Stimulated activated CD4-positive, alpha-beta T cell treated with anti-CD3 and anti-CD28 coated beads, Interleukin-4, amount 100 ng/mL, for 24 hours (primary cell): ENCODE measurements around the gene PIGR.

Source experiments
- DNase-seq: peaks from one replicate; pipeline ENCODE4 v3.0.0-alpha.2; 2020

PIGR gene

DNA sequence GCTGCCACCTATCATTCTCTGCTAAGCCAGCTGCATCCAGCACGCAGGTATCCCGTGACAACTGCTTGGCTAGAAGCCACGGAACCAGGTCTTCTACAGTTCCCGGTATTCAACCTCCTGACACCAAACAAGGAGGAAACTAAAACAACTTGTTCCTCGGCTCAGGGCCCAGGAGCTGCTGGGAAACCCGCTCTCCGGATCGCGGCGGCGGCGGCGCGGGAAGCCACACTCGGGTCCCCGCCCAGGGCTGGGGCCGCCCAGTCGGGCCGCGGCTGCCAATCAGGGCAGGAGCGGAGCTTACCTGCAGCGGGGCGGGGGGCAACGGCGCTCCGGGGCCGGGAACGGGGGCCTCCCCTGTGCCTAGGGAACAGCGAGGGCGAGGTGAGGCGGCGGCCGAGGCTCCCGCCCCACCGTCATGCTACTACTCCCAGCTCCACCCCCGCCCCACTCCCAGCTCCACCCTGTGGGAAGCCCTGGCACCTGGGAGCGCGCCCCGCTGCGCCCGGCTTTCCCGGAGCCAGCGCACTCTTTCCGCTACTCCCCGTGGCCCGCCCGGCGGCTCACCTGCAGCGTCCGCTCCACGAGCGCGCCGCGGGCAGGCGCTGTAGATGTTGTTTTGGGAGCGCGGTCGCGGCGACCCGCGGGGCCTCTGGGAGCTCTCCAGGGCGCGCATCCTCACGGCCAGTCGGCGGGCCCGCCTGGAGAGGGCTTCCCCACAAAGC is 36.9 kb downstream of the PIGR start:
- peak; percentile 42 for DNase-seq

DNA sequence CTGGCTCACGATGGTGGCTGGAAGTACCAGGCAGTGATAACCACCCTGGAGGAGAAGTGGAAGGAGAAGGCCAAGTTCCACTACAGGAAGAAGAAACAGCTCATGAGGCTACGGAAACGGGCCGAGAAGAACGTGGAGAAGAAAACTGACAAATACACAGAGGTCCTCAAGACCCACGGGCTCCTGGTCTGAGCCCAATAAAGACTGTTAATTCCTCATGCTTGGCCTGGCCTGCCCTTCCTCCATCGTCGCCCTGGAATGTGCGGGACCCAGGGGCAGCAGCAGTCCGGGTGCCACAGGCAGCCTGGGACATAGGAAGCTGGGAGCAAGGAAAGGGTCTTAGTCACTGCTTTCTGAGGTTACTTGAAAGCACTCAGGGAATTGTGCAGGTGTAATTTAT is 38.2 kb downstream of the PIGR start:
- DNase-seq = no peak

DNA sequence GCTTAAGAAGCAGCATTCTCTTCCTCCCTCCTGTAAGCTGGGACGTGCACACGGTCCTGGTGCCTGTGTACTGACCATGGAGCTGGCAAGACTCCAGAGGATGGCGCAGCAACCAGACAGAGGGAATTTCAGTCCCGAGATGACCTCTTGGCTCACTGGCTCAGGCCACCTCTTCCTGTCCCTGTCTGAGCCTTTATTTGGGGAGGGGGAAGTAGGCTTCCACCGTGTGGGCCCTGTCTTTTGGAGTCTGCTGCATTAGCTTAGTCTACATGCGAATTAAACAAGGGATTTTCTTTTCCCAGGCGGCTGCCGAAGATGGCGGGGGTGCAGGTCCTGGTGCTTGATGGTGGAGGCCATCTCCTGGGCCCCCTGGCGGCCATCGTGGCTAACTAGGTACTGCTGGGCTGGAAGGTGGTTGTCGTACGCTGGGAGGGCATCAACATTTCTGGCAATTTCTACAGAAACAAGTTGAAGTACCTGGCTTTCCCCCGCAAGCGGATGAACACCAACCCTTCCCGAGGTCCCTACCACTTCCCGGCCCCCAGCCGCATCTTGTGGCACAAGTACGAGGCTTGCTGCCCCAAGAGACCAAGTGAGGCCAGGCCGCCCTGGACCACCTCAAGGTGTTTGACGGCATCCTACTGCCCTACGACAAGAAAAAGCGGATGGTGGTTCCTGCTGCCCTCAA is 38.8 kb downstream of the PIGR start:
- DNase-seq = no peak

DNA sequence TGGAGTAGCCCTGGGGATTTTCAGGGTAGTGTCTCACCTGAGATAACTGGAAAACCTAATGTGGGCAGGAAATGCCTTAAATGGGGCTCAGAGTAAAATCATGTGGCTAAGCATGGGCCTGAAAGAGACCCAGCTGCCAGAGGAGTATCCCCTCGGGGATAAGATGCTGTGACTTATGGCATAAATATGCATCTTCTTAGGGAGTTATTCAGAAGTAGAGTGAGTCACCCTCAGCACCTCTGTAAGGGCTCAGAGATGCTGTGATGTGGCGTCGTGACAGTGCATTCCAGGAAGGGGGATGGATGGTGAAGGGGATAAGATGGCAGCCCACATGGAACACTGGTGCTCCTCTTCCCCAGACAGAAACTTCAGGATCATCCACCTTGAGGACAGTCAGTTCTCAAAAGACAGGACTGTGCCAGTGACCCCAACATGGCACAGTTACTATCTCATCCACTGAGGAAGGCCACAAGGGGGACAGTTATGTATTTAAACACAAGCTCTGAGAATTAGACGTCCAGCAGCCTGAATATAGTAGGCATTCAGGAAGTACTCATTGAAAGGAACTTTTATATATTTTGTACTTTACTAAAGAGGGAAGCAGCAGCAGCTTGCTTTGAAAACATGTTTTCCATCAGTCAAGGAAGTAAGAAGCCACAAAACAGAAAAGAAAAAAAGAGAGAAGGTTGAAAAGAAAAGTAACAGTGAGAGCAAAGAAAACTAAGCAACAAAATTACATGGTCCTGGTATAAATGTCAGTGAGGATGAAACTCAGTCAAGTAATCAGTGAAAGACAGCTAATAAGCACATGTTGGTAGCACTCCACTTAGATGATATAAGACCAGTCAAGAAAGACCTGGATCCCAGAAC is 40.7 kb downstream of the PIGR start:
- peak; percentile 66 for DNase-seq

DNA sequence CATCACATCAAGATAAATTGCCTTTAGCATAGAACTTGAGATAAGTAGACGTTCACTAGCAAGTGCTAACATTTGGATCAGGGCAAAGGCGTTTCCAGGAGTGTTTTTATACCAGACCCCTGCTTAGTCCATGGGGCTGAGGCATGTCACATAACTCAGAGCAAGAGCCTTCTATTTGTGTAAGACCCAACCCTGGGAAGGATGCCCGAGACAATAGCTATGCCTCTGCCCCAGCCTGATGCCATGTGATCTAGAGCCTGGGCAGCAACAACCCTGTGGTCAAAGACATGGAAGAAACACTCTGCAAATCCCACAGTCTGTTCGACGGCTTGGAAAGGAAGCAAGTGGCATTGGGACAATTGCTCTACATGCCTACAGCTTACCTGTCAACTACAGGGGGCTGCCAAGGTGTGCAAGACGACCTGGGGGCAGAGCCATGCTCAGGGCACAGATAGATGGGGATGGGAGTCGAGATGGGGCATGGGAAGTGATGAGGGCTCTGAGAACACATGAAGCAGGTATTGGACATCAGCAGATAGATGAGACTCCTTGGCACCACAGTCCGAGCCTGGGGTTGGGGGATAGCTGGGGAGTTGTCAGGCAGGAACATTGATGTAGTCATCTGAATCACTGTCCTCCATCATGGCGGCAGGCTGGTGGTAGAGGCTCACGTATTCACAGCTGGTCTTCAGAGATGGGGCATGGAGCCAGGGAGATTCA is 41.7 kb downstream of the PIGR start:
- no peak for DNase-seq

DNA sequence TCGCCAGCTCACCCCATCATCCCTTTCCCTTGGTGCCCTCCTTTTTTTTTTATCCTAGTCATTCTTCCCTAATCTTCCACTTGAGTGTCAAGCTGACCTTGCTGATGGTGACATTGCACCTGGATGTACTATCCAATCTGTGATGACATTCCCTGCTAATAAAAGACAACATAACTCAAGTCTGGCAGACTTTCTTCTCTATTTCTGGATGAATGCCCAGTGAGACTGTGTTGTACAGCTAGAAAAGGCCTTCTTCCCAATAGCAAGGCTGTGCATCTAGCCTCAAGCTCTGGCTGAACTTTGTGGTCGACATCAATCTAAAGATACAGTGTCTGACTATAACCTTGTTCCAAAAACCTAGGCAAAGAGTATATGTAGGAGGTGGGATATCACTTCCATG is 42.6 kb downstream of the PIGR start:
- no peak for DNase-seq

DNA sequence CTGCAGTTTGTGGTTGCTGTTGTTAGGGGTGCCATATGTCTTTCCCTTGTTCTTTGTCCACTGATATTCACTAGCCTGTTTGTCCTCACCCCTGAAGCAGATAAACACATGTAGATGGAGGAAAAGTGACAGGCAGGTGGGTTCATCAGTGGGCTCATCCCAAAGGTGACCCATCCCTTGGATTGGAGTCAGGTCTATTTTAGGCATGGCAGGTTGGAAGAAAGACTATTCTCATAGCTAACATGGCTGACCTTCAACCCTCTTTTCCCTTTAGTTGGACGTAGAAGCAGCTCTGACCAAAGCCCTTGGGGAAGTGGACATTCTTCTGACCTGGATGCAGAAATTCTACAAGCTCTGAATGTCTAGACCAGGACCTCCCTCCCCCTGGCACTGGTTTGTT is 43.6 kb downstream of the PIGR start:
- DNase-seq = no peak

DNA sequence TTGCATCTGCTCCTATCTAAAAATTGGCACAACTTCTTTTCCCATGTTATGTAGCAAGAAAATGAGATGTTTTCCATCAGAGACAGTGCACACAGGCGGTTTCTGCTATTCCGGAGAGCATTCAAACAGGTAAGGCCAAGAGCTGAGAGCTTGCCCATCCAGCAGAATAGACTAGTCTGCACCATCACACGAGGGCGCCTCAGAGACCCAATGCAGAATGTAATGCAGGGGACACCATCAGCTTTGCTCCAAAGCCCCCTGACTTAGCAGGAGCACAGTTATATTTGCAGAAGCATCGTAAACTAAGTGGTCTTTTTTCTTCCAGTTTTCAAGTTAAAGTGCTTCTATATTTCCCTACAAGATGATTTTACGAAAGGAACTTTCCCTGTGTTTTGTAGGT is 44.3 kb downstream of the PIGR start:
- DNase-seq = no peak

DNA sequence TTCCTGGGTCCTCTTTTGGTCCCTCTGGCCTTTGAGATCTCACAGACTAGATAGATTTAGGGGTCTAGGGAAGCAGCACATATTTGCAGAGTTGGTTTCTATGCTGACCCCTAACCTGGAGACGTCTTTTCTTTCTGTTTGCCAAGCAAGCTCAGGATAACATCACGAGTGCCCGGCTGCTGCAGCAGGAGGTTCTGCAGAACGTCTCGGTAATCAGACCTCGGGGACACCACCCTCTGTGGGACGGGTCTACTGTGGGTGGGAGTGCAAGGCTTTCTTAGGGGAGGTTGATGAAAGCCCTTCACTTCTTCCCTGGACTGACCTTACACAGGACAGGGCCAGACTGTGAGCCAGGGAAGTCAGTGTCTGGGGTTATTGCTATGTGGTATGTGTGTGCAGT is 46.1 kb downstream of the PIGR start:
- DNase-seq = no peak

DNA sequence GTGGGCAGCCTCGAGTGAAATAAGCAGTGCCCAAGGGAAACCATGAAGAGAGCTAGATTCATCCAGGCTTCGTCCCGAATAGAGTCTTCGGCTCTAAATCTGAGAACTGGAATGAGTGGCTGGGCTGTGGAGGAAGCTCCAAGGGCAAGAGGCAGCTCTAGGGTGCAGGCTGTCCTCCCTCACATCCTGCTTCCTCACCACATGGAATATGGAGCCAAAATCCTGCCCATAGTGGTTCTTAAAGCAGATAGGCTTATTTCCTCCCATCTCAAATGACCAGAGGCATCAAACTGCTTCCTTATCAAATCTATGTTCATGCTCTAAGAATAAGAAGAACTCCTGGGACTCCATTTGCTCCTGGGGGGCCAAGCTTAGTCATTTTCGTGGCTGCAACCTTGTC is 46.5 kb downstream of the PIGR start:
- no peak for DNase-seq

DNA sequence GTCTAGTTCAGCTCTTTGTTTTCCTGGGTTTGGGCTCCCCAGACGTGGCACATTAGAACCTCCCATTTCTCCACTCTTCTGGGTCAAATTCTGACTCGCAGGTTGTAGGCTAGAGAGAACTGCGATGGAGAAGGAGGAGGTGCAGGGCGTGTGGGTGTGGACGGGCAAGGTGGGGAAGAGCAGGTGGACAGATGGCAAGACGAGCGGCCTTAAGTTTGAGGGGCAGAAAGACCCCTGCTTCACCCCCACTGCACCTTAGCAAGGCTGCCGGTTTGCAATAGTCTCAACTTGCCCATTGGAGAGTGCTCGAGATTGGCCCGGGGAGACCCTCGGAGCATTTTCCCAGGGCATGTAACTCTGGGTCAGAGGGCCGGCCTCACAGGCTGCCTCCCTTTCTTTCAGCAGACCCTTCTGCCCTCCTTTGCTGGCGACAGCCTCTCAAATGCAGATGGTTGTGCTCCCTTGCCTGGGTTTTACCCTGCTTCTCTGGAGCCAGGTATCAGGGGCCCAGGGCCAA is 47.3 kb downstream of the PIGR start:
- no peak for DNase-seq

DNA sequence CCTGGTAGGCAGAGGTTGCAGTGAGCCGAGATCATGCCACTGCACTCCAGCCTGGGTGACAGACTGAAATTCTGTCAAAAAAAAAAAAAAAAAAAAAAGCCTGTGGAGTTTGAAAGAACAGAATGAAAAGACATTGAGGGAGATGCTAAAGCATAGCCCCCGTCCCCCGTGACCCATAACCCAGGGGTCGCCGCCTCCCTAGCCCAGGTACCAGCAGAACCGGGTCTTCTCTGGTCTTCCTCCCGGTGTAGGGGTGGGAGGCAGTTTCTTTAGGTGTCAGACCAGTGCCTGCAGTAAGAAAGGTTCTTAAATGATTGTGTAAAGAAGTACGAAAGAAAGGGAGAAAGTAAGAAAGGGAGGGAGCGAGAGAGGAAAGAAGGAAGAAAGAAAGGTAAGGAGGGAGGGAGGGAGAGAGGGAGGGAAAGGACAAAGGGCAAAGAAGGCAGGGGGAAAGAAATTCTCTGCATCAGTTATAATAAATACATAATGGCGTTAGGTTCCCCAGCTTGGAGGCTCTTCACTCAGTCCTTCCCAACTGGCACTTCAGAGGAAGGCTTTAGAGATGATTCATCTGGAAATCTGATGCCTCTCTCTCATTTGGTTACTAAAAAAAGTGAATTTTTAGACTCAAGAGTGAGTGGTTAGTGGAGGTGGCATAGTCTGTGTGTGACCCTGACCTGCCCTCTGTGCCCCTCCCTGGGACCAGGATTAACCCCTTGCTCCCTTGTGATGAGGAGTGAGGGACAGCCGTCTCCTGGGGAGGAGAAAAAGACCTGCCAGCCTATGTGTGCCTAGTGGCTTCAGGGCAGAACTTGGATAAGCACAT is 48.0 kb downstream of the PIGR start:
- DNase-seq = no peak

DNA sequence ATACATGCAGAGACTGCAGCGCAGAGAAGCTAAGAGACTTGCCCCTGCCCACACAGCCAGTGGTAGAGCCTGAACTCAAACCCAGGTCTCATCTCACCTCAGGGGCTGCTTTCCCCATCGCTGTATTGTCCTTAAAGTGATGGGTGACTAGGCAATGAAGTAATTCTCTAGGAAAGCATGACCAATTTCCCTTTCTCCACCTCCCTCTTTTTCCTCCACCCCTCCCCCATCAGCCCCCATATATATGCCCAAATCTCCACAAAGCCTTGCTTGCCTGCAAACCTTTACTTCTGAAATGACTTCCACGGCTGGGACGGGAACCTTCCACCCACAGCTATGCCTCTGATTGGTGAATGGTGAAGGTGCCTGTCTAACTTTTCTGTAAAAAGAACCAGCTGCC is 49.1 kb downstream of the PIGR start, which contains the start of gene IL24:
IL24 (plus strand) TSS at position 269 of the 400 bp plus-strand sequence. CDS start 390 bp downstream, outside the sequence.
- DNase-seq = peak; percentile 74

DNA sequence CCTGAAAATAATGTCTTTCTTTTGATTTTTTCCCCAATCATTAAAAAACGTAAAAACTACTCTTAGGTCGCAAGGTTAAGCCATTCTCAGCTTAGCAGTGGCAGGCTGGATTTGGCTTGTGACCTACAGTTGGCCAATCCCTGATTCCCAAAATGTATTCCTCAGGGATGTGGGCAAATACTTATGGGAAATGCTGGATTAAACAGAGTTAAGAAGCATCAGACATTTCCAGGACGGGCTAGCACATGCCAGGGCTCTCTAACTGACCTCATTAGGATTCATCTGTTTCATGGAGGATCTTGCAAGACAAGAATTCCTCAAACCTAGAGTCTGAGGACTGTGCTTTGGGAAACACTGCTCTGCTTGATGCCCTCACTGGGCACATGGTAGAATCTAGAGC is 50.0 kb downstream of the PIGR start:
- no peak for DNase-seq

DNA sequence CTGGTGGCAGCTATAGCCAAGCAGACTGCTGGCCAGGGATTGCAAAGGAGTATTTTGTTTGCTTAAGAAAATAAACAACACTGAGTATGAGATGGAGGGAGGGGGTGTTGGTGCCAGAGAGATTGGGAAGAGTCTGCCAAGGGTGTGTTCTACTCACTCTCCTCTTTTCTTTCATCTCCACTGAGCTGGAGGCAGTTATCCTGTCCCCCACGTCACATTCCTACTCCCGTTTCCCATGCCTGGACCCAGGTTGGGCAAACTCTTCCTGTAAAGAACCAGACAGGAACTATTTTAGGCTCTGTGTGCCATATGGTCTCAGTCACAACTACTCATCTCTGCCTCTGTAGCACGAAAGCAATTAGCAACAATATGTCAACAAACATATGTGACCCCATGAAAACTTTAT is 50.4 kb downstream of the PIGR start:
- no peak for DNase-seq

DNA sequence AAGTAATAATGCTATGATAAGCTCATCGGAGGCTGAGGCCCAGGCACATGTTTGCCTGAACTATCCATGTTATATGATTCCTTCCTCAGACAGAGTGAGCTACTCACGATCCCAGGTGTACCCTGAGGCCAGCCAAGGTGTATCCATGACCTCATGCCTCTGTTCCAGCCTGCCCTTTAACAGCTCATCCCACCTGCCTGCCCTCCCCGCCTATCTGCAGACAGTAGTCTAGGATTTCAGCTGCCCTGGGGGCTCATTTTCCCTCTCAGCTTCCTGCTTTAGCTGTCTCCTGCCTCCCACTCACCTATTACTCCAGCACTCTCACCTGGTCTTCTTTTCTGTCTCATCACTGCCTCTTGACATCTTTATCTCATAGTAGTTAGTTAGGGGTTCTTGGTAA is 50.9 kb downstream of the PIGR start:
- no peak for DNase-seq

DNA sequence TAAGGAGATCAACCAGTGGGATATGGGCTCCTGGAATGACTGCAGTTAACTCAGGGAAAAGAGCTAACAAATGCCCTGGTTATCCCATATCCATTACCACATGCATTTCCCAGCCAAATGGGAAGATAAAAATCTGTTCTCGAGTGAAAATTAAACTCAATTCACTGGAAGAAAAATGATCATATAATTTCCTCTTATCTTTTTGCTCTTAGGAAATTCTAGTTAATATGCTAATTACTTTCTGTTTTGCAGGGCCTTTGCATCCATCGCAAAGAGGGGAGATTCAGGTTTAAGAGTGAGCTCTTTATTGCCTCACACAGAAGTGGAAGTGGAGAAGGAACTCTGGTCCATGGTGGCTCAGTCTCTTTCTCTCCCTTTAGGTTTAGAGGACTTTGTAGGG is 52.9 kb downstream of the PIGR start:
- DNase-seq = no peak

DNA sequence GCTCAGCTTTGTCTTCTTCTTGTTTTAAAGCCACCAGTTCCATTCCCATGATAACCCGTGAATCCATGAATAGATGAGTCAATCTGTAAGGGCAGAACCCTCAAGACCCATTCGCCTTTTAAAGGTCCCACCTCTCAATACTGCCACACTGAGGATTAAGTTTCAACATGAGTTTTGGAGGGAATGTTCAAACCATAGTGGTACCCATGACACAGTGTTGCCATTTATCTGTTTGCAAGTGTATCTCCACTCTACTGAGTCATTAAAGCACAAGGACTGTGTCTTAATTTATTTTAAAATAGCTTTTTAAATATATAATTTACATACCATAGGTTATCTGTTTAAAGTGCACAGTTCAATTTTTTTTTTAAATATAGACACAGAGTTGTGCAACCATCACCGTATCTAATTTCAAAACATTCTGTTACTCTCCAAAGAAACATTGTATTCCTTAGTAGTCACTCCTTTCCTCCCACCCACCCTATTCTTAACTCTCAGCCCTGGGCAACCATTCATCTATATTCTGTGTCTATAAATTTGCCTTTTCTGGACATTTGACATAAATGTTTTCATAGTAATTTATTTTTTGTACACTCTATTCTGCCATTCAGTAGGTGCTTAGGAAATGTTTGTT is 53.8 kb downstream of the PIGR start:
- DNase-seq = no peak

DNA sequence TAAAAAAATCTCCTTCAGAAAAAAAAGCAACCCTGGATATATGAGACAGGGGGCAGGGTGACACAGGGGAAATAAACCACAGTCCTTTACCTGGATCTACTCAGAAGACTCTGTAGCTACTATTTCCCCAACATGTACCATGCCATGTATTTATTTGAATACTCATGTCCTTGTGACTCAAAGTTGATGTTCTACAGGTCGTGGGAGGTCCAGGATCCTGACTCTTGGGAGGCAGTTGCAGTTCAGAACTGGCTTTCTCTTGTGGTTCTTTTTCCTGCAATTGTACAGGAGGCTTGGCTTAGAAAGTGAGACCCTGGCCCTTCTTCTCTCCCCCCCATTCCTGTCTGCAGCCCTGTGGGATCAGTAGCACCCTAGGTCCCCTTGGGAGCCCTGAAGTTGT is 54.9 kb downstream of the PIGR start:
- DNase-seq = no peak

DNA sequence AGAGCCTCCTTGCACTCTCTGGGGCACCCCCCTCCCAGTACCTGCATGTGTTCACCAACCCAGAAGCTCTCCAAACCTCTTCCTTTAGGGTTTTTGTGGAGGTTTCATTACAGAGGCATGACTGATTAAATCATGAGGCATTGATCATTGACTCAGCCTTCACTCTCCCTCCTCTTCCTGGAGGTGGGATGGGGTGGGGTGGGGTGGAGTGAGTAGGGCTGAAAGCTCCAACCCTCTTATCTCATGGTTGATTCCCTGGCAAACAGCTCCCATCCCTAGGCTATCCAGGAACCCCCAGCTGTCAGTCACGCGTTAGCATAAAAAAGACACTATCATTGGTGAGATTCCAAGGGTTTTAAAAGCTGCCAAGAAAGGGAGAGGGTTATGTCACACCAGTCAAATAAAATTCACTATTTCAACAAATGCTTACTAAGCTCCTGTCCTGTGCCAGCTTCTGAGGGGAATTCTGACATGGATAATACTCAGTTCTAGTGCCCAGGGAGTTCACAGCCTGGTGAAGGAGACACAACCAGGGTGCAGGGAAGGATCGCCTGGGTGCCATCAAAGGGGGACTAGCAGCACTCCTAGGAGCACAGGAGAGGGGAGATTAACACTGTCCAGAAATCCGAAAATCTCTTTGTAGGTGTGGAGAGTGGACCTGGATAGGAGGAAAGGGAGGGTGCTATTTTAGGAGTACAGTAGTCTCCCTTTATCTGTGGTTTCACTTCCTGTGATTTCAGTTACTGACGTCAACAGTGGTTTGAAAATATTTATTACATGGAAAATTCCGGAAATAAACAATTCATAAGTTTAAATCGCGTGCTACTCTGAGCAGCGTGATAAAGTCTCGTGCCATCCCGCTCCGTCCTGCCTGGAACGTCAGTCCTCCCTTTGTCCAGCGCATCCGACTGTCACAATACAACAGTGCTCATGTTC is 55.9 kb downstream of the PIGR start:
- DNase-seq = no peak
